DMS153 (cell line): ENCODE measurements around the gene COPZ2.
"Not testable (repeated sequence)": the region's sequence is repeated elsewhere in the genome, so short reads cannot be mapped to it uniquely, and the experiment has no call there.

Experiments
- DNase-seq: peaks from one replicate; lab custom pipeline; 2025; lab: John Stamatoyannopoulos, UW

COPZ2 gene, protein sequence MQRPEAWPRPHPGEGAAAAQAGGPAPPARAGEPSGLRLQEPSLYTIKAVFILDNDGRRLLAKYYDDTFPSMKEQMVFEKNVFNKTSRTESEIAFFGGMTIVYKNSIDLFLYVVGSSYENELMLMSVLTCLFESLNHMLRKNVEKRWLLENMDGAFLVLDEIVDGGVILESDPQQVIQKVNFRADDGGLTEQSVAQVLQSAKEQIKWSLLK

DNA sequence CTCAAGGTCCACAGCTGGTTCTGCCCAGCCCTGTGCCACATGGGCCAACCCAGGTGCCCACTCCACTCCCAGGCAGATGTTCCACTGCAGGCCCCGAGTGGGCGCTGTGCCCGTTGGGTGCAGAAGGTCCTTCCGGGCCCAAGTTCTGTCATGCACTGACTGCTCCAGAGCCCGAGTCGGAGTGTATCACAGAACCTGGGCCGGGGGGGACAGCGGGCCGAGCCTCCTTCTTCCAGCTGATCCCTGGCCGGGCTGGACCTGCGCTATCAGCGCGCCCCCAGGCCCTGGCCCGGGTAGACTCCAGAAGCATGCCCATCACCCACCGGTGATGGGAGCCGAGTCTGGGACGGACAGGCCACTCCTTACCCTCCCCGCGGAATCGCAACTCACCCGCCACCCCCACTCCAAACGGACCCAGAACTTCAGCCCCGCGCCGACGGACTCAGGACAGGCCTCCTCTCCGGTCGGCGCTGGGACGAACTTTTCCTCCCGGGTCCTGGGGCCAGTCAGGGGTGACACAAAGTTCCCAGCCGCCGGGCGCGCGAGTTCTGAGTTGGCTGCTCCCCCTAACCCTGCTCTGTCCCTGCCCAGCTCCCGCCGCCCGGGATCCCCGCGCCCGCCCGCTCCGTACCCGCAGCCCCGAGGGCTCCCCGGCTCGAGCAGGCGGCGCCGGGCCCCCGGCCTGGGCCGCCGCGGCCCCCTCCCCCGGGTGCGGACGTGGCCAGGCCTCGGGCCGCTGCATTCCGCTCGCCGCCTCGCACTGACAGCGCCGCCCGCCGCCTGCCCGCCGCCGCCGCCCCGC is at the start of gene COPZ2:
COPZ2 (minus strand) TSS at position 762 of the 802 bp plus-strand sequence; CDS start at position 742, 20 bp downstream.
- DNase-seq: no peak

DNA sequence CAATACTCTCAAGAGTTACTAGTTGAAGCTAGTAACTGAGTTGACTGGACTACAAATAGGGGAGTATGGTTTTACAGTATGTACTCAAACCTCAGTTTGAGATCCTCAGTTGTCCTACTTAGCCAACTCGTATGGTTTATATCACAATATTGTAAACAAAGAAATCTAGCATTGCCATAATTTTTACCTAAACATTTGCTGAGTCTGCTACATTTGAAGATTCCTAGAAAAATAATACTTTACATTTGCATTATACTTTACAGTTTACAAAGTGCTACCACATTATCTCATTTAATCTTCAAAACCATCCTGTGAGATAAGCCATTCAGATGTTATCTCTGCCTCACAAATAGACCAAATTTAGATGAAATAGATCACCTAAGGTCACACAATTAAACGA is 47.3 kb upstream of the COPZ2 start:
- DNase-seq: no peak

DNA sequence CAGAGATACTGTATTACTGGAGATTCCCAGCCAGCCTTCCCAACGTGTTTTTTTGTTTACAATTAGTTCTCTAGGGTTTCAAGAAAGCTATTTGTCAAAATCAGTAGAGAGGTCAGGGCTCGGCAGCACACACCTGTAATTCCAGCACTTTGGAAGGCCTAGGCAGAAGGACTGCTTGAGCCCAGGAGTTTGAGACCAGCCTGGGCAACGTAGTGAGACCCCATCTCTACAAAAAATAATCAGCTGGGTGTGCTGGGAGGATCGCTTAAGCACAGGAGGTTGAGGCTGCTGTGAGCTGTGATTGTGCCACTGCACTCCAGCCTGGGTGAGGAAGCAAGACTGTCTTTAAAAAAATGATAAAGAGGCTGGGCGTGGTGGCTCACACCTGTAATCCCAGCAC is 44.3 kb upstream of the COPZ2 start:
- no peak for DNase-seq

DNA sequence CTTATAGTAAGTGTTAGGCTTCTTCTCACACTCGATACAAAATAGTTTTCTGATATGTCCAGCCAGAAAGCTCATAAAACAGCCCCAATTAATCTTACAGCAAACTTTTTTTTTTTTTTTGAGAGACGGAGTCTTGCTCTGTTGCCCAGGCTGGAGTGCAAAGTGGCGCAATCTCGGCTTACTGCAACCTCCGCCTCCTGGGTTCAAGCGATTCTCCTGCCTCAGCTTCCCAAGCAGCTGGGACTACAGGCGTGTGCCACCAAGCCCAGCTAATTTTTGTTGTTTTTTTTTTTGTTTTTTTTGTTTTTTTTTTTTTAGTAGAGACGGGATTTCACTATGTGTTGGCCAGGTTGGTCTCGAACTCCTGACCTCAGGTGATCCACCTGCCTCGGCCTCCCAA is 39.6 kb upstream of the COPZ2 start:
- not testable (repeated sequence) for DNase-seq

DNA sequence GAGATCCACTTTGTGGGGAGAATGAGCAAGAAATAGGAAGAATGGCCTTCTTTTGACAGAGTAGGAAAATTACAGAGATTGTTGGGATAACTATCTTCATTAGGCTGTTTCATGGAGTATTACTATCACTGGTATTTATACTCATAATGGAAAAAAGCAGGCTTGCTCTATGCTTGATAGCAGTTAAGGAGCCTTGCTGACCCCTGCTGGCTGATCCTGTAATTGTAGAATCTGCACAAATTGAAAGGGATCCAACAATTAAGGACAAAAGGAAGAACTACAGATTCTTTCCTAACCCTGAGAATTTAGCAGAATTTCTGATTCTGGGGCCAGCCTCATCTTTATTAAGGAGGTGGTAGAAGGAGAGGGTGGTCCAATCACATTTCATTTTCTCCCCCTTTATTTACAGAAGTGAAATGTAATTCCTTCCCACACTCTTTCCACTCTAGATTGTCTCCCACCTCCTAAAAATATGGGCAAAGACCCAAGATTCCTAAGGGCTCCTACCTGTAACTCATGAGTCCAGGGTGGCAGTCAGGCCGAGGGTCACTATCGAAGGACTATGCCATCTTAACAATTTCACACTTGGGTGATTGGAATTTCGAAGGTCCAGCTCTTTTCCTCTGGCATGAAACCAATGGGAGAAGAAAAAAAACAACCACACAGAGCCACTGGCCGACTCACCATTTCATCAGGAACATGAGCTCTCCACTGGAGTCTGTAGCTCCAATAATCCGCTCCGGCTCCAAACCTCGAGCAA is 36.9 kb upstream of the COPZ2 start:
- peak; percentile 62 for DNase-seq

DNA sequence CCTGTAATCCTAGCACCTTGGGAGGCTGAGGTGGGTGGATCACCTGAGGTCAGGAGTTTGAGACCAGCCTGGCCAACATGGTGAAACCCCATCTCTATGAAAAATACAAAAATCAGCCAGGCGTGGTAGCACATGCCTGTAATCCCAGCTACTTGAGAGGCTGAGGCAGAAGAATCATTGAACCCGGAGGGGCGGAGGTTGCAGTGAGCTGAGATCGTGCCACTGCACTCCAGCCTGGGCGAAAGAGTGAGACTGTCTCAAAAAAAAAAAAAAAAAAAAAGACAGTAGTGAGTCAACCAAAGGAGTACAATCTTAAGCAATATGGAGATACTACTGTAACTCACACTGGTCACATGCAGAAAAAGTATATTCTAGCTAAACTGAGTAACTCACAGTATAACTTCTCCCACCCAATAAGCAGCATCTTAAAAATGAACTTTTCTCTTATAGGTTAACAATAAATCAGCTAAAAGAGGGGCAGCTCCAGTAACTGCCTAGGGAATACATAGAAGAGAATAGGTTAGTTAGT is 36.0 kb upstream of the COPZ2 start:
- DNase-seq: not testable (repeated sequence)

DNA sequence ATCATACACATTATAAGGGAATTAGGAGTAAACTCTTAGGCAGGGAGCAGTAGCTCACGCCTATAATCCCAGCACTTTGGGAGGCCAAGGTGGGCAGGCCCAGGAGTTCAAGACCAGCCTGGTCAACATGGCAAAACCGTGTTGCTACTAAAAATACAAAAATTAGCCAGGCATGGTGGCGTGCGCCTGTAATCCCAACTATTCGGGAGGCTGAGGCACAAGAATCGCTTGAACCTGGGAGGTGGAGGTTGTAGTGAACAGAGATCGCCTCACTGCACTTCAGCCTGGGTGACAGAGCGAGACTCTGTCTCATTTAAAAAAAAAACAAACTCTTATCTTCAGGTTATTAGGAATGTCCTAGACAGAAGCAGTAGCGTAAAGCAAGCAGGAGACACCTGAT is 35.2 kb upstream of the COPZ2 start:
- DNase-seq: not testable (repeated sequence)

DNA sequence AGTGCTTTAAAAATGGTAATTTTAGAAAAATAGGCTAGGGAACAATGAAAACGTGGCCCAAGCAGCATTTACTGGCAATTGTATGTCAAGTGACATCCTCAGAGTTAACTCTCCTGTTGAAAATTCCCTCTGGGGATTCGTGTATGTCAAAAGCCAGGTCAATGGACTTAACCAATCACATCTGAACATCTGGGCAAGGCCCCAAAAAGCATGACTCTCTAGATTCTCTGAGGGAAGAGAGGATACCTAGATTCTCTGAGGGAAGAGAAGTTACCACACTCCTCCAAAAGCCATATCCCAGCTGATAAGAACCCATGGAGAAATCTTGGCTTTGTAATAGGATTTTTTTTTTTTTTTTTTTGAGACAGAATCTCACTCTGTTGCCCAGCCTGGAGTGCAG is 34.1 kb upstream of the COPZ2 start:
- DNase-seq: no peak

DNA sequence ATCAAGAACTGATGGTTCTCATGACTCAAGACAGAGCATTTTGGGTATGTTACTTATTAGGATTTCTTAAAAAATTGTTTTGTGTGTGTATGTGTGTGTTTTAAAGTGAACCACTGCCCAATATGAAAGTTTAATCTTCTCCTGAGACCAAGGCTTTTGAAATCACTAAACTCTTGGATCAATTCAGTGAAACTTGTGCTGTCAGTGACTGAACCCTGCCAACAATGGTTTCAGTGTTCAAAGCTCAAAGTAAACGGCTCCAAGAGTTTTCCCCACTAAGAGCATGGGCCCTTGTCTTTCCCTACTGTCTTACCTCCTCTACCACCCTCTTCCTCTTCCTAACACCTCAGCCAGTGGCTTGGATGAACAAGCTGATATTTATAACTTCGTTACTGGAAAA is 32.6 kb upstream of the COPZ2 start:
- DNase-seq: no peak

DNA sequence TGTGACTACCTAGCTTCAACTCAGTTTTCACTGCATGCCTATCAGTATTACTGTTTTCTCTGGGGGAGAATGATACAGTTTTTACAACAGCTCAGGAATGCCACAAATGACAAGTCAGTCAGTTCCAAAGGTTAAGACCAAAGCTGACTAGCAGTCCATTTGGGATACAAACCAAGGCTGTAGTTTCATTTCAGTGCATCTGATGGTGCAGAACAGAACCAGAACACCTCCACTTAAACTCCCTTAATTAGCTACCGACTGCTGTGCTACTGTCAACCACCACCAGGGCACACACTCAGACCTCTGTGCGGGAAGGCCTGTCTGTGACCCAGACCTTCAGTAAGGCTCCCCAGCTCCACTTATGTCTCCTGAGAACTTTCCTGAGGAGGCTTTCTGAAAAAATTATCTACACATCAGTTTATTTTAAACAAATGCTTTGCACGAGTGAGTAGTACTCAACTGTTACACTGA is 30.9 kb upstream of the COPZ2 start:
- no peak for DNase-seq

DNA sequence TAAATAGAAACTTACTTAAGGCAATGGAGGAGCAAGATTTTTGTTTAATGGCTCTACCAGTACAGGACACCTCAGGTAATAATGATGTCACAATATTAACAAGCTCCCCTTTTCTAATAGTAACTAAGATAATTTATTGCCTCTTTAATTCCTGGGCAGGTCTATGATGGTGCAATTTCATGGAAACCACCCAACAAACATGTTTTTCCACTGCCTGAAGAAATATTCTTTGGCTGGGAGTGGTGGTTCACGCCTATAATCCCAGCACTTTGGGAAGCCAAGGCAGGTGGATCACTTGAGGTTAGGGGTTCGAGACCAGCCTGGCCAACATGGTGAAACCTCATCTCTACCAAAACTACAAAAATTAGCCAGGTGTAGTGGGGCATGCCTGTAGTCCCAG is 30.2 kb upstream of the COPZ2 start:
- not testable (repeated sequence) for DNase-seq

DNA sequence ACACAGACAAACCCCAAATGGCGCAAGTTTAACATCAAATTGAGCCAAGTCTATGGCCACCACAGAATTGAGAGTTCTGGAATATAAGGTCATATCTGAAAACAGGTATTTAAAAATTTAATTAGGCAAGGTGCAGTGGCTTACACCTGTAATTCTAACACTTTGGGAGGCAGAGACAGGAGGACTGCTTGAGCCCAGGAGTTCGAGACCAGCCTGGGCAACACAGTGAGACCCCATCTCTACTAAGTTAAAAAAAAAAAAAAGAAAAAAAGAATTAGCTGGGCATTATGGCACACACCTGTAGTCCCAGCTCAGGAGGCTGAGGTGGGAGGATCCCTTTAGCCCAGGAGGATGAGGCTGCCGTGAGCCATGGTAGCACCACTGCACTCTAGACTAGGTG is 29.6 kb upstream of the COPZ2 start:
- DNase-seq: no peak

DNA sequence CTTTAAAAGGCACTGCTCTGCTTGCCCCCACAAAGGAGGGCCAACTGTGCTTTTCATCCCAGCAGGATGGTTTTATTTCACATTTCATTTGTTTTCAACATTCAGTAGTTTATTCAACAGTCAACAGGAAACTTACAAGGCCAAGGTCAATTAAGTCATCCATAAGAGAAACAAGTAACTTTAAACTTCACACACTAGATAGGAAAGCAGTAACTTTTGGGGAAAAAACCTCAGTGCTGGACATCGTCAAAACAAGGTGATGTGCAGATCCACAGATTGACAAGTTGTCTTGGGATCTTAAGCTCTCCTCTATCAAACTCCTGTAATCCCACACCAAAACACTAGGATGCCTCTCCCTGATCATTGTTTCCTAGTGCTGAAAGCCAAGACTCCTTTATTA is 29.1 kb upstream of the COPZ2 start:
- DNase-seq: no peak

DNA sequence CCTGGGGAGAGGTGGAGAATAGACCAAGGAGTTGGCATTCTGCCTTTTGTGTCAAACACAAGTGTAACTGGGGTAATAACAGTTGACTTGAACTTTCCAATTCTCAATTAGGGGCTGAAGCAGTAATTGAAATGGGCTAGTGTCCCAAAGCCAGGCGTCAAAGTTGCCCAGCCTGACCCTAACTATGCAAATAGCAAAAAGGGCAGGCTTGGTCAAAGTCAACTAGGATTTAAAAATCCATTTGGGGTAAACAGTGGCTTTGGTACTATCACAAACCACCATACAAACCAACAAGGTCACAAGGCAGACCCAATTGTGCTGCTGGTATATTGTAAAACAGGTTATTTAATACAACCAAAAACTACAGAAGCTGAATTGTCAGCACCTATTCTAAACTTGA is 28.6 kb upstream of the COPZ2 start:
- DNase-seq: no peak

DNA sequence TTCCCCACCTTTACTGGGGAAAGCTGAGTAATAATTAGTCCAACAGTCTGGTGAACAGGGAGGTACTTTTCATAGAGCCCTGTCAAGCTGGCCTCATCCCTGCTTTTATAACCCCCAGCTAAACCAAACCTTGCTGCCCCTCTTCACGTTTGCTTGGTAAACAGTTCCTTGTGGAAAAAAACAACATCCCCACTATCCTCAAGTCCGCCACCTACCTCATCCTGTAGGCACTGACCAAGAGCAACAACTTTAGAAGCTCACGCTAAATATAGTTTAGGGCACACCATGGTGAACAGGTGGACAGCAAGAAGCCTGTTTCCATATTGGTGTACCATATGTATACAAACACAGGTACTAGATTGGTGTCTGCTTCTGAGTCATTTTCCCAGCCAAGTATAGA is 27.0 kb upstream of the COPZ2 start:
- DNase-seq: no peak

DNA sequence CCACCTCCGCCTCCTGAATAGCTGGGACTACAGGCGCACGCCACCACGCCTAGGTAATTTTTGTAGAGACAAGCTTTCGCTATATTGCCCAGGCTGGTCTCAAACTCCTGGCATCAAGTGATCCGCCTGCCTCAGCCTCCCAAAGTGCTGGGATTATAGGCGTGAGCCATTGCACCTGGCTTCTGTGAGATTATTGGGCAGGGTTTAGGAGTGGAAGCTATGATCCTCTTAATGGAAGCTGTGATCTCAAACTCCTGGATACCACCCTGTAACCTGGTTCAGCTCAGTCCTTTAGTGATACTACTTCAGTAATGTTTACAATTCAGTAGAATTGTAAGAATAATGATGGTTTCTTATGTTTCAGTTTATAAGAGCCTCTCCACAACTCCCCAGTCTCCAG is 24.7 kb upstream of the COPZ2 start:
- no peak for DNase-seq

DNA sequence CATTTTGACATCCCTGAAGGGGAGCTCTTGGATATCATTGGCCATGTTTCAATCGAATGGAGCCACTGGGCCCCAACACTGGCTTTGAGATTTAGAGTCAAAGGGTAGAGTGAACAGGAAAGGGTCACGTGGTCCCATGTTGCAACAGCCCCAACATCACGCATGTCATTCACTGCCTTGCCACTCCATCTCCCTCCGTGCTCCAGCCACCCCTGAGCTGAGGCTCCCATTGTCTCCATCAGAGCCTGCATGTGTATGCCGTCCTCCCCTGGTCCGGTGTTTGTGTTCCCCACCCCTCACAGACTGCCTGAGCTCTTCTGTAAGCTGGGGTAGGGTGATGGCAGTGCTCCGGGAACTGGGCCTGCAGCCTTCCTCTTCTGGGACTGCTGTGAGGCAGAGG is 22.7 kb upstream of the COPZ2 start:
- no peak for DNase-seq

DNA sequence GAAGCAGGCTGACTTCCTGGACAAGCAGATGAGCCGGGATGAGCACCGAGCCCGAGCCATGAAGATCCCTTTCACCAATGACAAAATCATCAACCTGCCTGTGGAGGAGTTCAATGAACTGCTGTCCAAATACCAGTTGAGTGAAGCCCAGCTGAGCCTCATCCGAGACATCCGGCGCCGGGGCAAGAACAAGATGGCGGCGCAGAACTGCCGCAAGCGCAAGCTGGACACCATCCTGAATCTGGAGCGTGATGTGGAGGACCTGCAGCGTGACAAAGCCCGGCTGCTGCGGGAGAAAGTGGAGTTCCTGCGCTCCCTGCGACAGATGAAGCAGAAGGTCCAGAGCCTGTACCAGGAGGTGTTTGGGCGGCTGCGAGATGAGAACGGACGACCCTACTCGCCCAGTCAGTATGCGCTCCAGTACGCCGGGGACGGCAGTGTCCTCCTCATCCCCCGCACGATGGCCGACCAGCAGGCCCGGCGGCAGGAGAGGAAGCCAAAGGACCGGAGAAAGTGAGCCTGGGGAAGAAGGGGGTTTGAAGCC is 21.6 kb upstream of the COPZ2 start:
- DNase-seq: no peak

DNA sequence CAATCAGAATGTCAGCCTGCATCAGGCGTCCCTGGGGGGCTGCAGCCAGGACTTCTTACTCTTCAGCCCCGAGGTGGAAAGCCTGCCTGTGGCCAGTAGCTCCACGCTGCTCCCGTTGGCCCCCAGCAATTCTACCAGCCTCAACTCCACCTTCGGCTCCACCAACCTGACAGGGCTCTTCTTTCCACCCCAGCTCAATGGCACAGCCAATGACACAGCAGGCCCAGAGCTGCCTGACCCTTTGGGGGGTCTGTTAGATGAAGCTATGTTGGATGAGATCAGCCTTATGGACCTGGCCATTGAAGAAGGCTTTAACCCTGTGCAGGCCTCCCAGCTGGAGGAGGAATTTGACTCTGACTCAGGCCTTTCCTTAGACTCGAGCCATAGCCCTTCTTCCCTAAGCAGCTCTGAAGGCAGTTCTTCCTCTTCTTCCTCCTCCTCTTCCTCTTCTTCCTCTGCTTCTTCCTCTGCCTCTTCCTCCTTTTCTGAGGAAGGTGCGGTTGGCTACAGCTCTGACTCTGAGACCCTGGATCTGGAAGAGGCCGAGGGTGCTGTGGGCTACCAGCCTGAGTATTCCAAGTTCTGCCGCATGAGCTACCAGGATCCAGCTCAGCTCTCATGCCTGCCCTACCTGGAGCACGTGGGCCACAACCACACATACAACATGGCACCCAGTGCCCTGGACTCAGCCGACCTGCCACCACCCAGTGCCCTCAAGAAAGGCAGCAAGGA is 21.0 kb upstream of the COPZ2 start:
- no peak for DNase-seq

DNA sequence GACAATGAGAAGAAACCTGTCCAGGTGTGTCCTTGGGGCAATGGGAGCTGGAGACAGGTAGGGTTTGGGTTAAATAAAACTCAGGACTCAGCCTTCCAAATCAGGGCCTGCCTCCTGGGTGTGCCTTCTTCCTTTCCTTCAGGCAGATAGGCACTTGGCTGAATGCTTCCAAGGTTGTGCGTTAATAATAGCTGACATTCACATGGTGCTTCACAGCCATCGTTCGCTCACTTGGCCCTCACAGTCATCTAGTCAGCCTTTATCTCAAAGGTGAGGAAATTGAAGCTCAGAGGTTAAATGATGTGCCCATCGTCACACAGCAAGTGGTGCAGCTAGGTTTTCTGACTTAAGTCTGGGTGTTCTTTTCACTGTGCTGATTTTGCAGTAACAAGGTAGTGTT is 20.0 kb upstream of the COPZ2 start:
- DNase-seq: no peak

DNA sequence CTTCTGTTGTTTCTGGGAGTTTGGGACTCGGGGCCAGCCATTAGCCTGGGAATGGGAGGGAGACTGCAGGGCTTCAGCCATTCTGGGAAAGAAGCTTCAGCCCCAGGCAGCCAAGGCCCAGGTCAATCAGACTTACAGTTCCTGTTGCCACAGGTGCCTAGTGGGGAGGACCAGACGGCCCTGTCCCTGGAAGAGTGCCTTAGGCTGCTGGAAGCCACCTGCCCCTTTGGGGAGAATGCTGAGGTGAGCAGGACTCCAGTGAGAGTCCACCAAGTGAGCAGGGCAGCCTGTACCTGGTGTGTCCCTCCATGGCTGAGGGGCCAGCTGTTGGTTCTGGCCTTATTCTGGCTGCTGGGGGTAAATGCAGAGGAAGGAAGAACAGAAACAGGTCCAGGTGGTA is 19.3 kb upstream of the COPZ2 start:
- no peak for DNase-seq
